ENCODE measurements around the gene COL26A1. TPM values are rescaled to one million over a fixed set of nuclear protein-coding genes. Genes with fewer than 3 reads are reported as not detected.
A peak's percentile ranks its signal among the peaks of the same experiment; 100 is the strongest.

The COL26A1 gene
- not detected for total RNA-seq
- long read RNA-seq, donor 1, result 0 reads
- long read RNA-seq, donor 2, result 0 reads

DNA sequence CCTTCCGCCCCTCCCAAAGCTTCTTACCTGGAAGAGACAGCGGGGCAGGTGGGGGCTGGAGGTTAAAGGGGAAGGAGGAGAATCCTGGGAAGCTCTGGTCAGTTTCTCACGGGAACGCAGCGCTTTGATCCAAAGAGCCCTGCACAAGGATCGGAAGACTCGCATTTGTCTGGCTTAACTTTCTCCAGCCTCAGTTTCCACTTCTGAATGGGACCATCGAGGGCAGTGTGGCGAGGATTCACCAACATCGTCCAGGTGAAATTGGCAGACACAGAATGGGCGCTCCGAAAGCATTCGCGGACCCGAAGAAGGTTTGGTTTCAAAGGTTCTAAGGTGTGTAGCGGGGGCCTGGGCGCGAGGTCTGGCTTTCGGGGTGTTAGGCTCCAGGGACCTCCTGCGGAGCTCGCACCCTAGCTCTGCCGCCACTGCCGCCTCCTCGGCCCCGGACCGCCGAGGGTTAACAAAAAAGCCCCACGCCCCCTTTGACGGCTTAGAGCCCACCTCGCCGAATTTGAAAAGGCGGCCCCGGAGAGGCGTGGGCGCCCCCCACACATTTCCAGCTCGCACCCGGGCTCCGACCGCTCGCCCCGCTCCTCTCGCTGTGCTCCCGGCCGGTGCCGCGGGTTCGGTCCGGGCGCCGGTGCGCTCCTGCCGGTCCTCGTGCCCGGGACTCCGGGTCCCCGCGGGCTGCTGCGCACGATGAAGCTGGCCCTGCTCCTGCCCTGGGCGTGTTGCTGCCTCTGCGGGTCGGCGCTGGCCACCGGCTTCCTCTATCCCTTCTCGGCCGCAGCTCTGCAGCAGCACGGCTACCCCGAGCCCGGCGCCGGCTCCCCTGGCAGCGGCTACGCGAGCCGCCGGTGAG, at the start of gene COL26A1:
COL26A1 (plus strand) TSS at position 542 of the 862 bp plus-strand sequence; CDS start at position 700, 158 bp downstream.
- ATAC-seq (peak; percentile 63), DNase-seq (peak; percentile 21 to 53 (median 42))
- TF ChIP-seq, protein P1, sequence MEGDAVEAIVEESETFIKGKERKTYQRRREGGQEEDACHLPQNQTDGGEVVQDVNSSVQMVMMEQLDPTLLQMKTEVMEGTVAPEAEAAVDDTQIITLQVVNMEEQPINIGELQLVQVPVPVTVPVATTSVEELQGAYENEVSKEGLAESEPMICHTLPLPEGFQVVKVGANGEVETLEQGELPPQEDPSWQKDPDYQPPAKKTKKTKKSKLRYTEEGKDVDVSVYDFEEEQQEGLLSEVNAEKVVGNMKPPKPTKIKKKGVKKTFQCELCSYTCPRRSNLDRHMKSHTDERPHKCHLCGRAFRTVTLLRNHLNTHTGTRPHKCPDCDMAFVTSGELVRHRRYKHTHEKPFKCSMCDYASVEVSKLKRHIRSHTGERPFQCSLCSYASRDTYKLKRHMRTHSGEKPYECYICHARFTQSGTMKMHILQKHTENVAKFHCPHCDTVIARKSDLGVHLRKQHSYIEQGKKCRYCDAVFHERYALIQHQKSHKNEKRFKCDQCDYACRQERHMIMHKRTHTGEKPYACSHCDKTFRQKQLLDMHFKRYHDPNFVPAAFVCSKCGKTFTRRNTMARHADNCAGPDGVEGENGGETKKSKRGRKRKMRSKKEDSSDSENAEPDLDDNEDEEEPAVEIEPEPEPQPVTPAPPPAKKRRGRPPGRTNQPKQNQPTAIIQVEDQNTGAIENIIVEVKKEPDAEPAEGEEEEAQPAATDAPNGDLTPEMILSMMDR (IDR thresholded peaks at IDR 0.05), result no peak
- Histone ChIP-seq H3K4me1 (ENCODE audit: low read depth) (peaks cover 7% of the 10 kb centered on the region), H3K9me3 (no peaks in the 10 kb centered on the region), H3K4me3 (no peak within 1 kb of the TSS), H3K36me3 (ENCODE audit: low read depth) (no peaks in the 10 kb centered on the region)
- intact Hi-C loops (cut with DNase I, micrococcal nuclease), result no loop called here

DNA sequence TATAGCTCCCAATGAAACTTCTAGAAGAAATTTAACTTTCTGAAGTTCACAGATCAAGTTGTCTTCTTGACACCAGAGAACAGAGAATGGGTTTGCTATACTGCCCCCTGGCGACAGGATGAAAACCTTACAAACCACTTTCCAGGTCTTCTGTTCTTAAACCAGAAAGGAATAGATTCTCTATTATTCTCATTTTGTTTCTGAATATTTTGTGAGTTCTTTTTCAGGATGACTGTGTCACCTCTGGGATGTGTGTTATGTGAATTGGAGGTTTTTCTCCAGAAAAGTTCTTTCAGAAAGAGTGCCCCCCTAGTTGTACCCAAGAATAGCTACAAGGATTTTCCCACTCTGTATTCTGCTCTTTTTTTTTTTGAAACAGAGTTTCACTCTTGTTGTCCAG, 47.3 kb upstream of the COL26A1 start:
- peak; percentile 49 for ATAC-seq
- intact Hi-C loops (cut with DNase I, micrococcal nuclease), result no loop called here
- Histone ChIP-seq H3K4me3 (no peak overlapping the region), H3K4me1 (ENCODE audit: low read depth) (no peaks in the 10 kb centered on the region), H3K9me3 (no peaks in the 10 kb centered on the region), H3K36me3 (ENCODE audit: low read depth) (no peaks in the 10 kb centered on the region)
- TF ChIP-seq, protein P1 (IDR thresholded peaks at IDR 0.05), result no peak
- peak in 1 of 3 donors; percentile 47 for DNase-seq

DNA sequence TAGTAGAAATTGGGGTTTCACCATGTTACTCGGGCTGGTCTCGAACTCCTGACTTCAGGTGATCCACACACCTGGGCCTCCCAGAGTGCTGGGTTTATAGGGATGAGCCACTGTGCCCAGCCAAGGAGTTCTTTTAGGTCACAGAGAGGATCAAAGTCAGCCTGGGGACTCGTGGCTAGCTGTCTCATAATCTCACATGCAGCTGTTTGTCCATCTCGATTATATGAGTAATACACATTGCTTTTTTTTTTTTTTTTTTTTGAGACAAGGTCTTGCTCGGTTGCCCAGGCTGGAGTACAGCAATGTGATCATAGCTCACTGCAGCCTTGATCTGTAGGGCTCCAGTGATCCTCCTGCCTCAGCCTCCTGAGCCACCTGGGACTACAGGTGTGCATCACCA, 43.3 kb upstream of the COL26A1 start:
- no peak for DNase-seq
- Histone ChIP-seq H3K9me3 (no peaks in the 10 kb centered on the region), H3K4me1 (ENCODE audit: low read depth) (peaks cover 4% of the 10 kb centered on the region), H3K4me3 (no peak overlapping the region), H3K36me3 (ENCODE audit: low read depth) (no peaks in the 10 kb centered on the region)
- TF ChIP-seq, protein P1 (IDR thresholded peaks at IDR 0.05), result no peak
- intact Hi-C loops (cut with DNase I, micrococcal nuclease), result no loop called here
- ATAC-seq, result no peak

DNA sequence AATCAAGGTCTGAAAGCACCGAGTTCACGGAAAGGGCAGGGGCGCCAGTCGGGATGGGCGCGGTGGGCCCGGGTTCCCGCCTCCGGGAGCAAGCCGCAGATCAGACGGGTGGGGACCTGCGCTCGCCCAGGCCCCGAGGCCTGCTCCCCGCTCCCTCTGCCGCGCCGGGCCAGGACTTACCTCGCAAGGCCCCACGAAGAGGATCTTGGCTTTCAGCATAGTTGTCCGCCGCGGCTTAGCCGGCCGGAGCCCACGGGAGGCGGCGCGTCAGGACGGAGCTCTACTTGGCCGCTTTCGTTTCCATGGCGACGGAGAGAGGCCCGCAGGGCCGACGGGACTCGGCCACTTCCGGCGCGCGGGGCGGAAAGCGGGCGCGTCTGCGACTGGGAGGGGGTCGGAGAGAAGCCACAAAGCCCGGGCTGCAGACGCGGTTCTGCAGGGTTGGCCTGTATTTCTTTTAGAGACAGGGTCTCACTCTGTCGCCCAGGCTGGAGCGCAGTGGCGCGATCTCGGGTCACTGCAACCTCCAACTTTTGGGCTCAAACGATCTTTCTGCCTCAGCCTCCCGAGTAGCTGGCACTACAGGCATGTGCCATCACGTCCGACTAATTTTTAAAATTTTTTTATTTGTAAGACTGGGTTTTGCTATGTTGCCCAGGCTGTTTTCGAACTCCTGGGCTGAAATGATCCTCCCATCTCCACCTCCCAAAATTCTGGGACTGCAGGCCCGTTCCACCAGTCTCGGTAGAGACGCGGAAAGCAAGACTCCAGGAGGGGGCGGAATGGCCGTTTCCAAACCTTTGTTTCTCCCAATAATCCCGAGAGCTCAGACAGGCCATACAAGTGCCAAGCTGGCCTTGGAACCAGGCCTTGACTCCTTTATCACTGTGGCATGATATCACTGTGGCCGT, 40.9 kb upstream of the COL26A1 start, which contains the start of gene IFT22:
IFT22 (minus strand) TSS at position 322 of the 911 bp plus-strand sequence; CDS start at position 219, 103 bp downstream.
- Histone ChIP-seq H3K4me1 (ENCODE audit: low read depth) (peaks cover 4% of the 10 kb centered on the region), H3K4me3 (peak within 1 kb of the TSS; percentile 67), H3K9me3 (no peaks in the 10 kb centered on the region), H3K36me3 (ENCODE audit: low read depth) (no peaks in the 10 kb centered on the region)
- peak; percentile 99 for ATAC-seq
- TF ChIP-seq, protein P1 (IDR thresholded peaks at IDR 0.05), result peak; percentile 7
- intact Hi-C loops (cut with DNase I, micrococcal nuclease), result no loop called here
- DNase-seq, result peak; percentile 90 to 93 (median 93)

DNA sequence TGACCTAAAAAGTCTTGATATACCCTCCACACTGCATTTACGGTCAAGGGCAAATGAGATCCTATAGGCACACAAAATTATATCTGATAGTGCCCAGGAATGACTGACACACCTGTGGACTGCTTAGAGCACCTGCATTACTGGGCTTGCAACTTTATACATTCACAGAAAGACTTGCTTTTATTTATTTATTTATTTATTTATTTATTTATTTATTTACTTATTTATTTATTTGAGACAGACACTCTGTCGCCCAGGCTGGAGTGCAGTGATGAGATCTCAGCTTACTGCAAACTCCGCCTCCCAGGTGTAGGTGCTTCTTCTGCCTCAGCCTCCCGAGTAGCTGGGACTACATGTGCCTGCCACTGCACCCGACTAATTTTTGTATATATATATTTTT, 34.5 kb upstream of the COL26A1 start:
- Histone ChIP-seq H3K36me3 (ENCODE audit: low read depth) (no peaks in the 10 kb centered on the region), H3K4me3 (no peak overlapping the region), H3K4me1 (ENCODE audit: low read depth) (no peaks in the 10 kb centered on the region), H3K9me3 (no peaks in the 10 kb centered on the region)
- TF ChIP-seq, protein P1 (IDR thresholded peaks at IDR 0.05), result no peak
- ATAC-seq, result no peak
- no peak for DNase-seq
- intact Hi-C loops (cut with DNase I, micrococcal nuclease), result no loop called here
